GM12892 (cell line): Measurements from ENCODE around the gene OPCML.

Source experiments
- POLR2A ChIP-seq: IDR thresholded peaks from 2 replicates; pipeline ENCODE4 v1.6.1; 2011; ENCODE audit warnings: low read depth, low read length, control low read depth
- POLR2AphosphoS5 ChIP-seq: IDR thresholded peaks from 2 replicates; pipeline ENCODE4 v1.6.1; 2011; ENCODE audit warnings: low read depth, low read length, control low read depth

DNA sequence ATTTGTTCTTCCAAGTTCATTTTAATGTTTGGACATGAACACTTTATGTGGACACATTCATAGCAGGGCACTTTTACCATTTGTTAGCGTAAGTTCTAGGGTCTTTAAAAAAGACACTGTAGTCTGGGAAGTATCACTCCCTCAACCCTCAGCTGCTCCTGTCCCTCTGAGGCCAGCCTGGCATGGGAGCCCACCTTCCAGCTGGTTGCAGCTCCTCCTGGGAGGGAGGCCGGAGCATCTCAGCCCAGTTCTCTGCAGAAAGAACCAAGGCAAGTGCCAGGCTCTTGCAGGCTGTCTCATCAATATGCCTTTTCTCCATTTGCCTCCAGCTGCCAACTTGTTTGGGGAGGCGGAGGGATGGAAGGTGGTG, 150.6 kb downstream of the OPCML start:
- TF ChIP-seq POLR2AphosphoS5 (no peak), POLR2A (no peak)
